ENCODE results near the gene SLC4A9.

Gene SLC4A9

GRCh38 chr5:140360101-140360500 is at the start of gene SLC4A9:
TSS of gene SLC4A9 (plus strand) at chr5:140360194. CDS start at chr5:140360237, 43 bp downstream.
- no peak for DNase-seq

GRCh38 chr5:140310434-140310833 is 49.6 kb upstream of the SLC4A9 start:
- DNase-seq: no peak

- DNase-seq: no peak
These were observed 49.0 kb upstream of the SLC4A9 start for GRCh38 chr5:140311011-140311467.

- no peak for DNase-seq
These were observed 47.8 kb upstream of the SLC4A9 start for GRCh38 chr5:140312067-140312790.

- DNase-seq: no peak
These were observed 47.2 kb upstream of the SLC4A9 start for GRCh38 chr5:140312791-140313189.

GRCh38 chr5:140317859-140318258 is 42.1 kb upstream of the SLC4A9 start:
- DNase-seq: no peak

GRCh38 chr5:140318792-140319191 is 41.2 kb upstream of the SLC4A9 start:
- no peak for DNase-seq

GRCh38 chr5:140319833-140320232 is 40.2 kb upstream of the SLC4A9 start:
- DNase-seq: no peak

GRCh38 chr5:140321796-140322195 is 38.2 kb upstream of the SLC4A9 start:
- no peak for DNase-seq

- peak; percentile 74 for DNase-seq
These were observed 37.0 kb upstream of the SLC4A9 start for GRCh38 chr5:140322751-140323731.

GRCh38 chr5:140324041-140324600 is 35.9 kb upstream of the SLC4A9 start:
- DNase-seq: no peak

- no peak for DNase-seq
These were observed 35.3 kb upstream of the SLC4A9 start for GRCh38 chr5:140324617-140325241.

GRCh38 chr5:140325486-140325885 is 34.5 kb upstream of the SLC4A9 start:
- DNase-seq: no peak

- DNase-seq: no peak
These were observed 32.4 kb upstream of the SLC4A9 start for GRCh38 chr5:140327589-140327988.

GRCh38 chr5:140328036-140328764 is 31.8 kb upstream of the SLC4A9 start:
- no peak for DNase-seq

GRCh38 chr5:140329739-140330481 is 30.1 kb upstream of the SLC4A9 start:
- no peak for DNase-seq

GRCh38 chr5:140331638-140332037 is 28.4 kb upstream of the SLC4A9 start:
- no peak for DNase-seq

GRCh38 chr5:140336388-140336787 is 23.6 kb upstream of the SLC4A9 start:
- peak; percentile 62 for DNase-seq

GRCh38 chr5:140337880-140338279 is 22.1 kb upstream of the SLC4A9 start:
- DNase-seq: no peak

- no peak for DNase-seq
These were observed 21.7 kb upstream of the SLC4A9 start for GRCh38 chr5:140338336-140338735.

- no peak for DNase-seq
These were observed 21.1 kb upstream of the SLC4A9 start for GRCh38 chr5:140338908-140339307.
